Hematopoietic multipotent progenitor cell treated with erythropoietin and hydrocortisone succinate and interleukin-3 and kit ligand, for 4 days (in vitro differentiated cells): ENCODE results near the gene STRN3.
"Not testable (repeated sequence)": the region's sequence is repeated elsewhere in the genome, so short reads cannot be mapped to it uniquely, and the experiment has no call there.

ENCODE experiments used
- DNase-seq: peaks from one replicate; pipeline ENCODE4 v3.0.0-alpha.2; 2015

STRN3 gene

DNA sequence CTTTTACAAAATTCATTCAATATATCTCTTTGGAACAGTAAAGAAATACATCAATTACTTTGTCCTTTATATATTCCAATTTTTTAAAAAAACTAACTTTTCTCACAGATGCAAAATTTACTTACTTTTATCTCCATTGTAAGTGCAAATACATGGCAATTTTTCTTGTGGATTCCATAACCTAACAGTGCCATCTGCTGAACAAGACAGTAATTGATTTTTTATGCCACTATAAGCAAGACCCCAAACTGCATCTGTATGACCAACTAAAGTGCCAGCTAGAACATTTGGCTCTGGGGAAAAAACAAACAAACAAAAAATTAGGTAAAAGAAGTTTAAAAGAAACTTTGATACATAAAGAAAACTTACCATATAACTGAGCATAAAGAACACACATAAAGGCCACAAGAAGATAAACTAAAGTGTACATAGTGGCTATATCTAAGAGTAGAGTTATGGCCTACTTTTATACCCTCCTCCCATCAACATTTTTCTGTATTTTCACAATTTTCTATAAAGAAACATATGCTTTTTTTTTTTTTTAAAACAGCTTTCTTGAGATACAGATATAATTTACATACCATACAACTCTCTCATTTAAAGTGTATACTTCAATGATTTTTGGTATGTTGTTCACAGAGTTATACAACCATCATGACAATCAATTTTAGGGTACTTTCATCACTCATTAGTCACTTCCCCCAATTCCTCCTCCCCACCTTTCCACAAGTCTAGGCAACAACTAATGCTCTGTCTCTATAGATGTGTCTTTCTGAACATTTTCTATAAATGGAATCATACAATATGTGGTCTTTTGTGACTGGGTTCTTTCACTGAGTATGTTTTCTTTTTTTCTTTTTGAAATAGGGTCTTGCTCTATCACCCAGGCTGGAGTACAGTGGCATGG lies 119.2 kb downstream of the STRN3 start:
- DNase-seq: peak; percentile 70

- no peak for DNase-seq
Observed at GRCh38 chr14:30903285-30904124, 122.7 kb downstream of the STRN3 start.

- DNase-seq: not testable (repeated sequence)
Observed at GRCh38 chr14:30897121-30897520, 129.1 kb downstream of the STRN3 start.

- DNase-seq: no peak
Observed at GRCh38 chr14:30896435-30896834, 129.7 kb downstream of the STRN3 start.

DNA sequence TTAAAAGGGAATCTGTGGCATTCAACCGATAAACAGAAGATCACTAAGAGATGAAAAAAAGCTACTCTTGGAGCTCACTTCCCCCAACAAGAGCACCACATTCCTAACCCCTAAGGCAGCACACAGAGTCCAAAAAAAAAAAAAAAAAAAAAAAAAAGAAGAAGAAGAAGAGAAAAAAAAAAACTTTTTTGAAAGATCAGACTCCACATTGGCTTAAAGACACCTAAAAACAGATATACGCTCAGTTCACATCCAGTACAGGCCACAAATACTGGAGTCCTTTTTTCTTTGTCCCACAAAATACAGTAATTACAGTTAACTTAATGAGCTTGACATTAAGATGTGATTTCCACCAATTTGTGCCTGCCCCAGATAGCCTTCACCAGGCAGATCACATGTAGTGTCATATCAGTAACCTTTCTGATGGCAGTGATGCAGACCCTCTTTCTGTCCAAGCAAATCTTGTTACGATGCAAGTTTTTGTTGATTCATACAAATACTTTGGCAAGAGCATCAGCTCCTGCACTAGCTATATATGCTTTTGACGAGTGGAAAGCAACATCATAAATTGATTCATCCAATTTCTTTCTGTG lies 131.2 kb downstream of the STRN3 start:
- no peak for DNase-seq

DNA sequence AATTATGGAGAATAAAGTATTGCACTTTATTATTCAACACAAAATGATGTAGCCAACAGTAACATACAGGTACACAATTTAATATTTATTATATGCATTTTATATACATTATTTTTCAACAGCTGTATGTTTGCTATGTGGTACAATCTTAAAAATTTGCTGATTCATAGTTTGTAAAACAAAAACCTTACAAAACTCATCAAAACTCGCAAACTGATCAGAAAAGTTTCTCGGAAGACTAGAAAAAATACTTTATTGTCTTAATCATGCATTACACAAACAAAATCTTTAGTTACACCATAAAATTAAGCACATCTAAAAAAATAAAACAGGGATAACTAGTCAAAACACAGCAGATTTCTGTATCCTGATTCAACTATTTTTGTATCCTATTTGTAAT lies 132.4 kb downstream of the STRN3 start:
- DNase-seq: no peak

DNA sequence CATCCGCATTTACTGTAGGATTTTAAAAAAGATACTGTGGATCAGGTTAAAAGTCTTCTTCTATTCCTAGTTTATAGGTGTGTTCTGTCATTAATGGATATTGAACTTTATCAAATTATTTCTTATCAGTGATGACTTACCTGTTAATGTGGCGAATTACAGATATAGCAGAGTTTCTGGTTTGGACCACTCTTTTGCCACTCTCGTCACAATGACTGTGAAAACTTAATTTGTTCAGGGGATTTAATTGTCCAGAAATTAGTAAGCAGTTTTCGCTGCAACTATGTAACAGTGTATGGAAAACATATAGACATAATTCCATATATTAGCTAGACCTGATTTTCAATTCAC lies 137.0 kb downstream of the STRN3 start:
- no peak for DNase-seq

DNA sequence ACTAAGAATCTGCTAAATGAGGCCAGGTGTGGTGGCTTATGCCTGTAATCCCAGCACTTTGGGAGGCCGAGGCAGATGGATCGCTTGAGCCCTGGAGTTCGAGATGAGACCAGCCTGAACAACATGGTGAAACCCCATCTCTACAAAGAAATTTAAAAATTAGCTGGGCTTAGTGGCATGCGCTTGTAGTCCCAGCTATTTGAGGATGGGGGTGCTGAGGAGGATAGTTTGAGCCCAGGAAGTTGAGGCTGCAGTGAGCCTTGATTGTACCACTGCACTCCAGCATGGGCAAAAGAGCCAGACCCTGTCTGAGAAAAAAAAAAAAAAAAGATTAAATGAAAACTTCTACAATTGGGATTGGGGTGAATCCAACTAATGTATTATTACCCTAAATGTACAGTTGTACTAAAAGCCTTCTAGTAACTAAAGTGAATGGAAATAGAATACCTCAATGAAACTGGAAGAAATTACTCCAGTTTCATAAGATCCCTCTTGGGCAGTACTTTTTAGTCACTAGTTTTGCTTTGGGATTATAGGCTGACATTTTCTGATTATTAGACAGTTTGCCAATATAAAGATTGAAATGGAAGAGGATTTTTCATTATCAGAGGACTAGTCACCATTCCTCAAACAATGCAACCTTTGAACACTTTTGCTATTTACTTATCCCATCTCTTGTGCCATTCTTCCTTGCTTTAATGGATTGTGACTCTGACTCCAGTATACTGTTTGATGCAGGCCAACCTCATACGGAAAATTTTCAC lies 137.5 kb downstream of the STRN3 start:
- no peak for DNase-seq

DNA sequence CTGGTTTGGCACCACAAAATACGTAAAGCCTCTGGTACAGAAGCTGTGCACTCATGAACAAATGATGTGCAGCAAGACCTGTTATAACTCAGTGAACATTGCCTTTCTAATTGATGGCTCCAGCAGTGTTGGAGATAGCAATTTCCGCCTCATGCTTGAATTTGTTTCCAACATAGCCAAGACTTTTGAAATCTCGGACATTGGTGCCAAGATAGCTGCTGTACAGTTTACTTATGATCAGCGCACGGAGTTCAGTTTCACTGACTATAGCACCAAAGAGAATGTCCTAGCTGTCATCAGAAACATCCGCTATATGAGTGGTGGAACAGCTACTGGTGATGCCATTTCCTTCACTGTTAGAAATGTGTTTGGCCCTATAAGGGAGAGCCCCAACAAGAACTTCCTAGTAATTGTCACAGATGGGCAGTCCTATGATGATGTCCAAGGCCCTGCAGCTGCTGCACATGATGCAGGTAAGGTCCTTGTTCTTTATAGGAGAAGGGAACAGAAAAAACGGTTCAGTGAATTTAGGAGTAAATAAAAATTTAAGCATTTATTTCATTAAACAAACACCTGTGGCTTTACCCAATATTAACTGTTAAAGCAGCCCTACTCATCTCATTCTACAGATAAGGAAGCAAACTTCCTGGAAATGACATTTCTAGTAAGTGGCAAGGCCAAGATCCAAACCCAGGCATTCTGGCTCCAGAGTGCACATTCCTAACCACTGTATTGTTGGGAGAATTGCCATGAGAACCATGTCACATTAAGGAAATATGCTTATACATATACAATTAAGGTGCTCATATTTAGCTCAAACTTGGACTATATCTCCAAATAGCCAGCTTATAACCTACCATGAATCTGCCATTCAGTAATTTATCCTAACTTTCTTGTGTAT lies 140.1 kb downstream of the STRN3 start:
- DNase-seq: no peak

GRCh38 chr14:30884901-30885300 lies 141.3 kb downstream of the STRN3 start:
- peak; percentile 57 for DNase-seq

DNA sequence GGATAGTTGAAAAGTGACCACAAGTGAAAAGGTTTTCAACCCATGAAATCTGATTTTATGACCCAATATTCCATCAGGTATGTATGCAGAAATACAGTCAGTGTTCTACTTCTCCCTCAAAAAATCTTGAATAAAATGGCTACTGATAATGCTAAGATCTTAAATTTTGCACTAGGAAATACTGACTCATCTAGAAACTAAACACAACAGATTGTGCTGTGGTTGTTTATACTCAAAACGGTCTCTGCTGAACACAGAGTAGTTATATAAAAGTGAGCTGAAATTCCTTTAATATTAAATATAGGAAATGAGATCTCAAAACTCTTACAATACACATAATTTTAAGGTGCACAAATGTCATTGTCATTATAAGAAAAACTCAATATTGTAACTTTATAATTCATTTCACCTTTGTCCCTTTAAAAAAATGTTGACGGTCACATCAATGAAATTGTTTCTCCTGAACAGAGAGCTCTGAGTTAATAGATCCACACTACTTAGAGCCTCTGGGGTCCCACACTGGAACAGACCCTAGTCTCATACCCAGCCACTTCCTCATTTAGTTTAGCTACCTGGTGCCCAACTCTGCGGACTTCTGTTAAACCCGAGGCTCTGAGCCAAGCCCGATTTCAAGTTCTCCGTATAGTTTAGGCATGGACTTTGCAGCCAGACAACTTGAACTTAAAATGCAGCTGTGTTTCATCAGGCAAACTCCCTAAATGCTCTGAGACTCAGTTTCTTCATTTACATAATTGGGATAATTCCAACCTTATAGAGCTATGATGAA lies 142.5 kb downstream of the STRN3 start:
- no peak for DNase-seq

DNA sequence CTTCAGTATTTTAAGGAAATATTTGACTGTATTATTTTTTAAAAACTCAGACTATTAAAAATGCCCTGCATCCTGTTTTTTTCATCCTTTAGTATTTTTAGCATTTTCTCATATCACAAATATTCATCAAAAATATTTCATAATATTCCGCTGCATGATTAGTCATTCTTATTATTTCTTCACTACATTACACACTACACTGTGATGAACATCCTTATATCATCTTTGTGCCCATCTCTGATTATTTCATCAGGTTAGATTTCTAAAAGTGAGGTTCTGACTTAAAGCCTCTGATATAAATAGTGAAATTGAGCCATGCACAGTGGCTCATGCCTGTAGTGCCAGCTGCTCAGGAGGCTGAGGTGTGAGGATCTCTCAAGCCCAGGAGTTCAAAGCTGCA lies 143.7 kb downstream of the STRN3 start:
- no peak for DNase-seq

- no peak for DNase-seq
Observed at GRCh38 chr14:30876692-30877091, 149.5 kb downstream of the STRN3 start.

DNA sequence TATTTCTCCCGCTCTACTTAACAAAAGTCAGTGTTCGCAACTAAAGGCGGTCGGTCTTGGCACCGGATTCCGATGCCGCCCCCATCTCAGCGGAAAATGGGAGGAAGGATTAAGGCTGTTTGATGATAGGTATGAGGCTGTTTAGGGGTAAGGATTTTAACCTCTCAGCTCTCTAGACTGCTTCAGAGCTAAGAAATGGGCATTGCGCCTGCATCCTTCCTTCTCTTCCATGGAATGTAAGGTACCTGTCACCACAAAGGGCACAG lies 150.5 kb downstream of the STRN3 start:
- no peak for DNase-seq

- peak; percentile 31 for DNase-seq
Observed at GRCh38 chr14:30874999-30875787, 151.0 kb downstream of the STRN3 start.

DNA sequence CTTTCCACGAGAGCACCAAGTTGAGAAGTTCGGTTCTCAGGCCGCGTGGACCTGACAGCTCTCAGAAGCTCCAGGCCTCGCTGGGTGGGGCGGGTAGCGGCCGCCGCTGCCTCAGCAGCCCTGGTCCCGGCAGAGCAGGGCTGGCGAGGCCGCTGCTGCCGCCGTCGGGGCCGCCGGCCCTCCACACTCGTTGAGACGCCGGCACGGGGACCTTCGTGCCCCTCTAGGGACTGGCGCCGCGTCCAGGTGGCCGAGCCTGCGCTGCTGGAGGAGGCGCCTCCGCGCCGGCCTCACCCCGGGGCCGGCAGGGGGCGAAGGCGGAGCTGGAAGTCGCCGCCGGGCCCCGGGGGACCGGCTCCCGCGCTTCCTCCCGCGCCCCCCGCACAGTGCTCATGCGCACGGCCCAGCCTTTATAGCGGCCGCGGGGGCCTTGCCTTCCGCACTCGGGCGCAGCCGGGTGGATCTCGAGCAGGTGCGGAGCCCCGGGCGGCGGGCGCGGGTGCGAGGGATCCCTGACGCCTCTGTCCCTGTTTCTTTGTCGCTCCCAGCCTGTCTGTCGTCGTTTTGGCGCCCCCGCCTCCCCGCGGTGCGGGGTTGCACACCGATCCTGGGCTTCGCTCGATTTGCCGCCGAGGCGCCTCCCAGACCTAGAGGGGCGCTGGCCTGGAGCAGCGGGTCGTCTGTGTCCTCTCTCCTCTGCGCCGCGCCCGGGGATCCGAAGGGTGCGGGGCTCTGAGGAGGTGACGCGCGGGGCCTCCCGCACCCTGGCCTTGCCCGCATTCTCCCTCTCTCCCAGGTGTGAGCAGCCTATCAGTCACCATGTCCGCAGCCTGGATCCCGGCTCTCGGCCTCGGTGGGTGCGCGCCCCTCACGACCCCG lies 151.8 kb downstream of the STRN3 start, which contains the start of gene COCH:
TSS of gene COCH (plus strand) at position 440 of the 879 bp plus-strand sequence. CDS start at position 820, 380 bp downstream.
- peak; percentile 73 for DNase-seq

DNA sequence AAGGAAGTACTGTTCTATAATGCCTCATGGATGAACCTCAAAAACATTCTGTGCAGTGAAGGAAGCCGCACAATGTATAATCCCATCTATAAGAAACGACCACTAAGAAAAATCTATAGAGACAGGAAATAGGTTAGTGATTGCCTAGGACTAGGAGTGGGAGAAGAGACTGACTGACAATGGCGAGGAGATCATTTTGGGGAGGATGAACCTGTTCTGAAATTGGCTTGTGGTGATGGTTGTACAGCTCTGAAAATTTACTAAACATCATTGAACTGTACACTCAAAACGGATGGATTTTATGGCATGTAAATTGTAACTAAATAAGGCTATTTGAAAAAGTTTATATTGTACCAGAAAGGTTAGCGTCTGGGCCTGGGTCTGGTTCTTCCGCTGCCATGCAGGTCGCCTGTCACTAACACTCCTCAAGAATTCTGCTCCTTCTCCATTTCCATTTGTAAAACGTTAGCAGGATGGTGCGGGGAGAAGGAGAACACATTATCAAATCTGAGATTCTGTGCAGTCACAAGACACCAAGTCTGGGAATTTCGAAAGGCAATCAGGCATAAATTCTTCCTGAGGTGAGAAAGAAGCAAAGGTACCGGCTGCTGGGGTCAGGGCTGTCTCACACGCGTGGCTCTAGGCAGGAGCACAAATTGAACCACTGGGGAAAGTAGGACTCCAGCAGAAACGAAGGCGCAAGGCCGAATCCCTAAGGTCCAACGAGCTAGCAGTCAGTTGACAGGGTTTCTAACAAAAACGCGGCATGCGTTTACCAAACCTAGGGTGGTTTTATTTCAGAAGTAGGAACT lies 152.7 kb downstream of the STRN3 start:
- DNase-seq: no peak

DNA sequence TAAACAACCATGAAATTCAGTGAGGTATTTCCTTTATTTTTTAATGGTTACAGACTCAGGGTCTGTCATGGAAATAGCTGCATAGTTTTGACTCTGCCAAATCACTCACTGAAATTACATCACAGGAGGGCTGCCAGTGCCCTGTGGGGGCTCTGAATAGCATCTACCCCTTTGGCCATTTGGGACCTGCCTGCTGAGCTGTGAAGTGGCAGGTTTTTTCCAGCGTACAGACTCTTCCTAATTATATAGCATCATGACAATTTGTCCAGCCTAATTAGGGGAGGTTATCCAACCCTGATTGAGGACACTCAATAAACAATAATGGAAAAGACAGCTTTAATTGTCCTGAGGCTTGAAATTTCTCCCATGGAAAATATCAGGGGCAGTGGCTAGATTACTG lies 153.6 kb downstream of the STRN3 start:
- DNase-seq: no peak
